Muscle of leg (tissue), 11 donors: ENCODE data around the gene RIT2. TPM values are rescaled to one million over a fixed set of nuclear protein-coding genes. Genes with fewer than 3 reads are reported as not detected.

Experiments
- DNase-seq: peaks from one replicate; pipeline ENCODE4 v3.0.0; 2013
- H3K27ac ChIP-seq: one replicate; pipeline ENCODE4 v1.5.1; 2013; ENCODE audit warnings: mild to moderate bottlenecking, low read length, control low read depth
- H3K27me3 ChIP-seq: one replicate; pipeline ENCODE4 v1.6.1; 2013; ENCODE audit warnings: low read length; ENCODE audit not compliant: control insufficient read depth, insufficient read depth
- H3K36me3 ChIP-seq: one replicate; pipeline ENCODE4 v1.6.1; 2013; ENCODE audit warnings: low read length; ENCODE audit not compliant: control insufficient read depth, insufficient read depth
- H3K4me1 ChIP-seq: one replicate; pipeline ENCODE4 v1.6.1; 2013; ENCODE audit warnings: low read length; ENCODE audit not compliant: control insufficient read depth, insufficient read depth
- H3K4me3 ChIP-seq: one replicate; pipeline ENCODE4 v1.5.1; 2013; ENCODE audit warnings: low read length, control low read depth
- H3K9me3 ChIP-seq: replicated peaks from 2 replicates; pipeline ENCODE4 v1.6.1; 2013; ENCODE audit warnings: low read depth, low read length; ENCODE audit not compliant: control insufficient read depth
- WGBS: methylation state at CpG from one replicate; pipeline ENCODE4 v1.1.5; 2013; ENCODE audit warnings: missing lambda C conversion rate; ENCODE audit not compliant: insufficient coverage; 5-methylcytosine and 5-hydroxymethylcytosine counted together
- polyA plus RNA-seq, 8 donors: library from polyadenylated mRNA; unstranded; fragments of 120-200 nt; gene quantifications; one replicate each; pipeline versions ENCODE4 v1.2.1 to v1.2.3, GENCODE V29; 2013; ENCODE audit warnings: inconsistent platforms in 1 of 8, low replicate concordance in 1 of 8; ENCODE audit not compliant: insufficient read length in 8 of 8, insufficient read depth in 1 of 8
- total RNA-seq: library from RNA; stranded (reverse); fragments of 120-200 nt; gene quantifications from one replicate; pipeline ENCODE4 v1.2.4, GENCODE V29; 2013

Gene RIT2
- total and polyA plus RNA-seq, 9 donors: not detected

DNA sequence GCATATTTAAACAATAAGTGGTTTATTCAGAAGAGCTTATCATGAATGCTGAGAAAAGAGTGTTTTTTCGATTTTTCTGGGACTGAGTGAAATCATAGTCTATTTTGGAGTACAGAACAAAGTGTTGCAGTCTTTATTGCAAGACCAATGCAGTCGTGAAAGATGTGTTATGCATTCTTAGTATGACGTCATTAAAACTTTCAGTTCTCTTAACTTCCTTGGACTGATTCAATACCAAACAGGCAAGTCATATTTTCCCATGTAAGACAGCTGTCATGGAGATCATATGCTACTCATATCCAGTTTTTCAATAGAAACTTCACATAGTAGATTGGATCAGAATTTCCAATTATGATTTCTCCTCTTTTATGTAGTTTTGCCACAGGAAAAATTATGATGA lies 92.6 kb downstream of the RIT2 start:
- Histone ChIP-seq H3K4me3 (no peak overlapping the region), H3K9me3 (no peaks in the 10 kb centered on the region), H3K4me1 (no peaks in the 10 kb centered on the region), H3K36me3 (no peaks in the 10 kb centered on the region), H3K27me3 (no peaks in the 10 kb centered on the region), H3K27ac (no peak overlapping the region)
- DNase-seq: no peak
- no CpG with 5 or more reads among the region's 3 CpGs for WGBS

DNA sequence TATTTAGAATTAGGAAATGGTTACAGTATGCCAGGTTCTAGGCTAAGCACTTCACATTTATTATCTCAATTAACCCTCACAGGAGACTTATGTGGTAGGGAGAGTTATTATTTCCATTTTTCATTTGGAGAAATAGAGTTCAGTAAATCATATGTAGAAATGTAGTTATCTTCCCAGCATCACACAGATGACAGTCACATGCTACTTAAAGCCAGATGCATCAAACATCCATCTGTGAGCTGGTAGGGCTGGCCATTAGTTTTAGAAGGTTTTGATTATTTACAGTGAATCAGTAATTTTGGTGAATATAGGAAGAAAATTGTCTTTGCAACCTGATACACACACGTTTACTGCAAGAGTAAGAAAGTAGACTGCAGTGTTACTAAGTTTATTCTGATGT lies 97.9 kb downstream of the RIT2 start:
- Histone ChIP-seq H3K9me3 (no peaks in the 10 kb centered on the region), H3K36me3 (no peaks in the 10 kb centered on the region), H3K4me3 (no peak overlapping the region), H3K27me3 (no peaks in the 10 kb centered on the region), H3K27ac (no peak overlapping the region), H3K4me1 (no peaks in the 10 kb centered on the region)
- no peak for DNase-seq
- WGBS: no CpG with 5 or more reads among the region's 1 CpG

DNA sequence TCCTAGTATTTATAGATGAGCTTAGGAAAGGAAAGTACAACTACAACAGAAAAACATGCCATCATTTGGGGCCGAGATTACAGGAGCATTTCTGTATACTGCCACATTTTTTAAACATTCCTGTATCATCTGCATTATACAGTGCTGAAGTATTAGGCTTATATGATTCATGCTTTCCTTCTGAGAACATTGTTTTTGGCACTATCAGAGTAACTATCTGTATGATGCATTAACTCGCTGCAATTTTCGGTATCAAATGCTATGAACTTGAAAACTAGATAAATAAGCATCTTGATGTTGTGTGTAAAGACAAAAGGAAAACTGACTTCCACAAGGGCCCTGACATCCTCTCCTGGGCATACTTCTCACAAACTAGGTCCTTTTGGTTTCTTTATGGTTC lies 102.0 kb downstream of the RIT2 start:
- DNase-seq: peak; percentile 27
- H3K4me1 ChIP-seq: no peaks in the 10 kb centered on the region
- no CpG with 5 or more reads among the region's 3 CpGs for WGBS
- H3K36me3 ChIP-seq: no peaks in the 10 kb centered on the region
- H3K9me3 ChIP-seq: no peaks in the 10 kb centered on the region
- no peak overlapping the region for H3K4me3 ChIP-seq
- no peak overlapping the region for H3K27ac ChIP-seq
- H3K27me3 ChIP-seq: no peaks in the 10 kb centered on the region

DNA sequence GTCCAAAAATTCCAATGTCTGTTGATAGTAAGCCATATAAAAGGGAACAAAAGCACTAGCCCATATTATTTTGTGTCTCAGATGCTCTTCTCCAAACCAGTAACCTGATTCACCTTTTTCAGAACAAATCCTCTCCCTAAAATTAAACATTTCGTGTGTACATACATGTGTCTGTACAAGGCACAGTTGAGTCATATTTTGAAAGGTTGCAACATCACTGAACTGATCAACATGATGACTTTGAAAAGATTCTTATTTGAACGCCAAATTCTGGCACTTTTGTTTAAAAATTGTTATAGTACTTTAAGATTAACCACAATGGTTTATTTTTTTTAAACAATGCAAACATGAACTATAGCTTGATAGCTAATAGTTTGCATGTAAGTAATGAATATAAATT lies 102.5 kb downstream of the RIT2 start:
- WGBS: no CpG with 5 or more reads among the region's 2 CpGs
- Histone ChIP-seq H3K4me3 (no peak overlapping the region), H3K27ac (no peak overlapping the region), H3K4me1 (no peaks in the 10 kb centered on the region), H3K9me3 (no peaks in the 10 kb centered on the region), H3K27me3 (no peaks in the 10 kb centered on the region), H3K36me3 (no peaks in the 10 kb centered on the region)
- DNase-seq: no peak

DNA sequence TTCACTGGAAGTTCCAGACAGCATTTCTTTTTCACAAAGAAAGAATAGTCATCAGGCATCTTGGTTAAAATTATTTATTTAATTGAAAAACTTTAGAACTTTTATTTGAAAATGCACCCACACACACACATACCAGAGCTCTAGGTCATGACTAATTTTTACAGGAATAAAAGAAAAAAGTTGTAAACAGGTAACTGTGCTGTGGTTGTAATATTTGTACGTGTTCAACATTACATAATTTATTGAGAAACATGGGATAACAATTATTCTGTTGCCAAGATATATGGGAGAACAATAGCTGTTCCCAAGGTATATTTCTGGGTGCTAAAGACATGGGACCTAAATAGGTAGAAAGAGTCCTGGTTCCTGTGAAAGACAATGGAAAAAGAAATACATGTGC lies 104.9 kb downstream of the RIT2 start:
- WGBS: no CpG with 5 or more reads among the region's 1 CpG
- H3K9me3 ChIP-seq: no peaks in the 10 kb centered on the region
- no peak overlapping the region for H3K4me3 ChIP-seq
- H3K4me1 ChIP-seq: no peaks in the 10 kb centered on the region
- H3K36me3 ChIP-seq: no peaks in the 10 kb centered on the region
- no peaks in the 10 kb centered on the region for H3K27me3 ChIP-seq
- H3K27ac ChIP-seq: no peak overlapping the region
- DNase-seq: no peak

DNA sequence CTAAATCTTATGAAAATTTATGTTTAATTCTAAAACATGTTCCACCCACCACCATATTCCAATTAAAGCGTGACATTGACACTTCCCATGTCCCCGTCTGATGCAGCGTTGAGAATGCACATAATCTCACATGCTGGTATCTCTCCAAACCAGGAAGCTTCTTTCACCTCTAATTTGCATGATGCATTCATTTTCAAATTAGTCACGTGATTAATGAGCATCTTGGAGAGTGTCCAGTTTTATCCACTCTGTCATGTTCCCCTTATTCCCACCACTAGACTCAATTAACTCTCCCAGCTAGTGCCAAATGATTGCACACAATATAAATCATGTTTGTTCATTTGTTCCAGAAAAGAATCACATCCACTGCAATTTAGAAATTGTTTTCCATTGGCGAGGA lies 105.8 kb downstream of the RIT2 start:
- H3K9me3 ChIP-seq: no peaks in the 10 kb centered on the region

DNA sequence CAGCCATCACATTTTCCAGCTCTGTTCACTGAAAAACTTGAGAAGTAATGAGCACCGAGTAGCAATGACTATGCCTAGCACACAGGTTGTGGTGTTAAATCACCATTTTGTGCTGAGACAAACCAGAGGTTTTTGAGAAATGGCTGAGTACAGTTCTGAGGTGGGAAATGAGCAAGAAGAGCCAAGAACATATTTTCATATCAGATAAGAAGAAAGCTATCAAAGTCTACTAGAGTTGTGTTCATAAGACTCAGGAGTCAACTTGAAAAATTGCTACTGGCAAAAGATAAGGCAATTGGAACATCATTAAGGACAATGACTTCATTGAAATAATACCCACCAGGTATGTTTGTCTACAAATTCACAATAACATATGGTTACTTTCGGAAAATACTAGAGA lies 108.1 kb downstream of the RIT2 start:
- no peak overlapping the region for H3K27ac ChIP-seq
- H3K27me3 ChIP-seq: no peaks in the 10 kb centered on the region
- H3K4me1 ChIP-seq: no peaks in the 10 kb centered on the region
- no peaks in the 10 kb centered on the region for H3K9me3 ChIP-seq
- no peak overlapping the region for H3K4me3 ChIP-seq
- WGBS: 67% methylated on average over 1 of the region's 2 CpGs
- no peak for DNase-seq
- no peaks in the 10 kb centered on the region for H3K36me3 ChIP-seq

More for the DNA sequence above, 105.8 kb downstream of the RIT2 start:
- H3K27me3 ChIP-seq: no peaks in the 10 kb centered on the region
- 57% methylated on average over 3 of the region's 5 CpGs for WGBS
- DNase-seq: no peak
- H3K4me1 ChIP-seq: no peaks in the 10 kb centered on the region
- no peak overlapping the region for H3K27ac ChIP-seq
- H3K4me3 ChIP-seq: no peak overlapping the region
- no peaks in the 10 kb centered on the region for H3K36me3 ChIP-seq

DNA sequence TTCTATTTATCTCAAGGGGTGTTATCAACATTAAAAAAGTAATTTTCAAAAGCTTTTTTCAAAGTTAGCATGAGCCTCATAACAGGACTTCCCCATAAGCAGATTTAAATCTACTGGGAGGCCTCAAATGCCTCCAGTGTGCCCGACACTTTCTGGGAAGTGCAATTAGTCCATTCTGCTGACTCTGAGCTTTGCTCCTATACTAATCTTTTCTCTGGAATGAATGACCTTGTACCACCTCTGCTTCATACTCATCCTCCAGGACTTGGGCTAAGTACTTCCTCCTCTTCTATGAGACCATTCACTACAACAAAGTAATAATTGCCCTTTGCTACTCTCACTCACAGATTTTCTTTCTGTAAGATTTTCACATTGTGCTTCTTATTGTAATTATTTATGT lies 111.1 kb downstream of the RIT2 start:
- no peaks in the 10 kb centered on the region for H3K36me3 ChIP-seq
- DNase-seq: no peak
- H3K27ac ChIP-seq: no peak overlapping the region
- no peaks in the 10 kb centered on the region for H3K4me1 ChIP-seq
- WGBS: 75% methylated on average over 1 of the region's 1 CpG
- no peak overlapping the region for H3K4me3 ChIP-seq
- no peaks in the 10 kb centered on the region for H3K9me3 ChIP-seq
- H3K27me3 ChIP-seq: no peaks in the 10 kb centered on the region

DNA sequence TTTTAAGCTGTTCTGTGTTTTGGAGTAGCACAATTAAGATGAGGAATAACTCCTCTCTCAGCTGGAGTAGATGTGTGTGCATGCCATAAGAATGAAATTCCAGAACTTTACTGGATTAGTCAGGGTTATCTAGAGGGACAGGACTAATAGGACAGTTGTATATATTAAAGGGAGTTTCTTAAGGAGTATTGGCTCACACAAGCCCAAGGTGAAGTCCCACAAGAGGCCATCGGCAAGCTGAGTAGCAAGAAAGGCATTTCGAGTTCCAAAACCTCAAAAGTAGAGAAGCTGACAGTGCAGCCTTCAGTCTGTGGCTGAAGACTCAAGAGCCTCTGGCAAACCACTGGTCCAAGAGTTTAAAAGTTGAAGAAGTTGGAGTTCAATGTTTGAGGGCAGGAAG lies 113.7 kb downstream of the RIT2 start:
- Histone ChIP-seq H3K4me1 (no peaks in the 10 kb centered on the region), H3K36me3 (no peaks in the 10 kb centered on the region), H3K4me3 (no peak overlapping the region), H3K27me3 (no peaks in the 10 kb centered on the region), H3K27ac (no peak overlapping the region), H3K9me3 (no peaks in the 10 kb centered on the region)
- 75% methylated on average over 2 of the region's 2 CpGs for WGBS
- DNase-seq: no peak

DNA sequence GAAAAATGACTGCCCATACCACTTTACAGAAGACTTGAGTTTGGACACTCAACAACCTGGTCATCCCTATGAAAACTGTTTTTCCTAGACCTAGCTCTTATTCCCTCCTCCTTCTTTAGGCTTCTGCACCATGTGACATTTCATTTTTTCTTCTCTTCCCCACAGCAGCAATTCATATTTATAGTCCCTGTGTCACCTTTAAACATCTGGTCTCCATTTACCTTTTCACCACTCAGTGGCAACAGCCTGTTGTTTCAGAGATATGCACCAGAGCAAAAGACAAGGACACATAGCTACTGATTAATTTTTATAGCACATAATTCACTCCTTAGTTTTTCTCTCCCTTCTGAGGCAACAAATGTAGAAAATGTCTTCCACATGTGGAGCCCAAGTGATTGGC lies 118.7 kb downstream of the RIT2 start:
- no peaks in the 10 kb centered on the region for H3K9me3 ChIP-seq
- no peaks in the 10 kb centered on the region for H3K27me3 ChIP-seq
- H3K4me1 ChIP-seq: no peaks in the 10 kb centered on the region
- H3K4me3 ChIP-seq: no peak overlapping the region
- DNase-seq: no peak
- no peaks in the 10 kb centered on the region for H3K36me3 ChIP-seq
- H3K27ac ChIP-seq: no peak overlapping the region

DNA sequence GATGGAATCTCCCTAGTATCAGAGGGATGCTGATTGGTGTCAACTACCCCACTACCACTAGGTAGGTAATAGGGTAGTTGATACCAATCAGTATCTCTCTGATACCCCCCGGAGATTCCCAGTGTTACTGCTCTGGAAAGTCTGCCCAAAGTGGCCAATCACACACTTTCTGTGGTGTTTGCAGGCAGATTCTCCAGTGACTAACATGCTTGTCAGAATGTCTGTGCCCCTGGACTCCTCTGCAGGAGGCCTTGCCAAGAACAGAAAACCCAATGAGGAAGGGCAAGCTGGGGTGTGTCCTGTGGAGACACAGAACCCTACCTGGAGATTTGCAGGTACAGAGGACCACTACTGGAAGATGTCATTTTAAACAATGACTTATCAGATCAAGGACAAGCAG lies 135.1 kb downstream of the RIT2 start:
- Histone ChIP-seq H3K27ac (no peak overlapping the region), H3K4me3 (no peak overlapping the region), H3K36me3 (no peaks in the 10 kb centered on the region), H3K27me3 (no peaks in the 10 kb centered on the region), H3K4me1 (no peaks in the 10 kb centered on the region), H3K9me3 (no peaks in the 10 kb centered on the region)
- WGBS: no CpG with 5 or more reads among the region's 1 CpG
- no peak for DNase-seq
